WTC11 (cell line): ENCODE data around the gene CHKB. TPM values are rescaled to one million over a fixed set of nuclear protein-coding genes. Genes with fewer than 3 reads are reported as not detected.
A peak's percentile ranks its signal among the peaks of the same experiment; 100 is the strongest.

Experiments
- ATAC-seq: fragments of 200-7000 bp; cut with Tn5 transposase; 2 replicates; pipeline ENCODE4 v1.10.0; 2021; ENCODE audit warnings: mild to moderate bottlenecking, moderate library complexity
- CTCF ChIA-PET: fragments of 300-600 bp; sonication (Branson Sonifier 250); formaldehyde crosslinking; loops from one replicate; lab custom pipeline; 2021; ENCODE audit warnings: antibody characterized with exemption; lab: Charles Lee
- POLR2A ChIA-PET: fragments of 350-600 bp; sonication (Branson Sonifier 250); formaldehyde crosslinking; loops from one replicate; lab custom pipeline; 2021; ENCODE audit warnings: antibody characterized with exemption; lab: Charles Lee
- DNase-seq: peaks from one replicate; pipeline ENCODE4 v3.0.0; 2021; ENCODE audit warnings: low spot score
- H3K27ac Mint-ChIP-seq: 2 replicates; pipeline ENCODE4 v1.8.0; 2021; ENCODE audit warnings: mixed read lengths
- H3K27me3 Mint-ChIP-seq: 2 replicates; pipeline ENCODE4 v1.8.0; 2021; ENCODE audit warnings: low read depth, mild to moderate bottlenecking, moderate library complexity, mixed read lengths
- H3K36me3 Mint-ChIP-seq: 2 replicates; pipeline ENCODE4 v1.8.0; 2021; ENCODE audit warnings: mixed read lengths
- H3K4me1 Mint-ChIP-seq: 2 replicates; pipeline ENCODE4 v1.8.0; 2022; ENCODE audit warnings: mixed read lengths
- H3K4me3 Mint-ChIP-seq: 2 replicates; pipeline ENCODE4 v1.8.0; 2021; ENCODE audit warnings: mild to moderate bottlenecking, moderate library complexity, mixed read lengths
- H3K9me3 Mint-ChIP-seq: 2 replicates; pipeline ENCODE4 v1.8.0; 2021; ENCODE audit warnings: mixed read lengths
- CBFB ChIP-seq: sonication (generic); formaldehyde crosslinking; IDR thresholded peaks from 2 replicates; pipeline ENCODE4 v1.8.1; 2022; ENCODE audit warnings: mild to moderate bottlenecking, low read depth, missing genetic modification reagents
- FOXP1 ChIP-seq: sonication (generic); formaldehyde crosslinking; IDR thresholded peaks from 2 replicates; pipeline ENCODE4 v1.8.0; 2022; ENCODE audit warnings: missing genetic modification reagents, mild to moderate bottlenecking, moderate library complexity, borderline replicate concordance
- HMGXB4 ChIP-seq: sonication (generic); formaldehyde crosslinking; IDR thresholded peaks from 2 replicates; pipeline ENCODE4 v1.8.1; 2023; ENCODE audit warnings: mild to moderate bottlenecking, moderate library complexity, missing genetic modification reagents
- NR2C2 ChIP-seq: sonication (generic); formaldehyde crosslinking; IDR thresholded peaks from 2 replicates; pipeline ENCODE4 v1.8.0; 2022; ENCODE audit warnings: mild to moderate bottlenecking, missing genetic modification reagents
- USF1 ChIP-seq: sonication (generic); formaldehyde crosslinking; IDR thresholded peaks from 2 replicates; pipeline ENCODE4 v1.8.0; 2022; ENCODE audit warnings: mild to moderate bottlenecking, missing genetic modification reagents
- ZNF219 ChIP-seq: sonication (generic); formaldehyde crosslinking; IDR thresholded peaks from 2 replicates; pipeline ENCODE4 v1.8.0; 2023; ENCODE audit warnings: missing genetic modification reagents, mild to moderate bottlenecking, borderline replicate concordance
- ZNF232 ChIP-seq: sonication (generic); formaldehyde crosslinking; IDR thresholded peaks from 2 replicates; pipeline ENCODE4 v1.8.0; 2022; ENCODE audit warnings: mild to moderate bottlenecking, missing genetic modification reagents
- total RNA-seq: library from RNA; stranded (reverse); gene quantifications from 3 replicates; pipeline ENCODE4 v1.2.3, GENCODE V29; 2021
- TF ChIP-seq, protein P1 (sequence below): sonication (generic); formaldehyde crosslinking; IDR thresholded peaks from 2 replicates; pipeline ENCODE4 v1.8.1; 2023; ENCODE audit warnings: mild to moderate bottlenecking, missing genetic modification reagents

CHKB gene
- total RNA-seq, 1 experiment from 2014 or later: 75.4 TPM

DNA sequence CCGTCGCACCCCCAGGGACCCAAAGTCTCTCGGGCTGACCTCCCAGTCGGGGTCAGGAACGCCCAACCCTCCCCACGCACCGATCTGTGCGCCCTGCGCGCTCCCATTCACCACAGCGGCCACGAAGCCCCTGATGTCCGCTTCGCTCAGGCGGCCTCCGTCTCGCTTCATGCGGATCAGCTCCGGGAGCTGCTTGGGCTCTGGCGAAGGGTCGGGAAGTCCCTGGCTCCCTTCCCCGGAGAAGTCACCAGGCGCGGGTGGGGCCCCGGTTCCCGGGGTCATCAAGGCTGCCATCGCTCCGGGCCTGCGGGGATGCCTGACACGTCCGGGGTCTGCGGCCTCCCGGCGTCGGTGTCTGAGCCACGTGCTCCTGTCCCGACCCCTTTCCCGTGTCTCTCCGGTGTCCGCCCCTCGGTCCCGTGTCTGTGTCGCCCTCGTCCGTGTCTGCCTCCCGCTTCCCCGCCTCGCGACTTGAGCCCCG, 53.2 kb downstream of the CHKB start:
- peaks cover 78% of the 10 kb centered on the region for H3K27me3 Mint-ChIP-seq
- CTCF ChIA-PET: interaction anchor here (1.6 to 2.4 kb wide), 2 partner anchors 34 to 171 kb away, joined by 6 to 9 read pairs; partner anchors contain the start of gene SYCE3
- 0 out of 2 replicates have a peak, but pooled peaks have one; percentile 45 for TF ChIP-seq USF1 (CRISPR knock-in tag)
- peak; percentile 53; the same call in 1 of the 2 replicates for TF ChIP-seq HMGXB4 (CRISPR knock-in tag)
- 0 out of 2 replicates have a peak, but pooled peaks have one; percentile 30 for TF ChIP-seq ZNF232 (CRISPR knock-in tag)
- TF ChIP-seq FOXP1 (CRISPR knock-in tag): no peak
- 0 out of 2 replicates have a peak, but pooled peaks have one; percentile 2 for TF ChIP-seq NR2C2
- TF ChIP-seq ZNF219: no peak
- 0 out of 2 replicates have a peak, but pooled peaks have one; percentile 36 for TF ChIP-seq CBFB (CRISPR knock-in tag)
- TF ChIP-seq, protein P1, sequence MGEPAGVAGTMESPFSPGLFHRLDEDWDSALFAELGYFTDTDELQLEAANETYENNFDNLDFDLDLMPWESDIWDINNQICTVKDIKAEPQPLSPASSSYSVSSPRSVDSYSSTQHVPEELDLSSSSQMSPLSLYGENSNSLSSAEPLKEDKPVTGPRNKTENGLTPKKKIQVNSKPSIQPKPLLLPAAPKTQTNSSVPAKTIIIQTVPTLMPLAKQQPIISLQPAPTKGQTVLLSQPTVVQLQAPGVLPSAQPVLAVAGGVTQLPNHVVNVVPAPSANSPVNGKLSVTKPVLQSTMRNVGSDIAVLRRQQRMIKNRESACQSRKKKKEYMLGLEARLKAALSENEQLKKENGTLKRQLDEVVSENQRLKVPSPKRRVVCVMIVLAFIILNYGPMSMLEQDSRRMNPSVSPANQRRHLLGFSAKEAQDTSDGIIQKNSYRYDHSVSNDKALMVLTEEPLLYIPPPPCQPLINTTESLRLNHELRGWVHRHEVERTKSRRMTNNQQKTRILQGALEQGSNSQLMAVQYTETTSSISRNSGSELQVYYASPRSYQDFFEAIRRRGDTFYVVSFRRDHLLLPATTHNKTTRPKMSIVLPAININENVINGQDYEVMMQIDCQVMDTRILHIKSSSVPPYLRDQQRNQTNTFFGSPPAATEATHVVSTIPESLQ (CRISPR knock-in tag): no peak
- TF ChIP-seq, all 79 proteins: peak for 5
- POLR2A ChIA-PET: no interaction called here
- Mint-ChIP-seq H3K27ac (no peak overlapping the region), H3K36me3 (no peaks in the 10 kb centered on the region), H3K4me1 (peaks cover 19% of the 10 kb centered on the region), H3K9me3 (no peaks in the 10 kb centered on the region), H3K4me3 (peak overlapping the region; percentile 10; the same call in 1 of the 2 replicates)
- ATAC-seq: no peak
- no peak for DNase-seq

Other genes with a start within 250 kb of the CHKB start
- gene PPP6R2, start 239.5 kb downstream of the CHKB start, total RNA-seq: 41.5 to 47.8 TPM (median 46.7 TPM) in 3 replicates
- 87.1 to 108 TPM (median 91.5 TPM) in 3 replicates for gene SBF1, start 107.8 kb downstream of the CHKB start, total RNA-seq
- 6.3 to 10.9 TPM (median 7.6 TPM) in 3 replicates for gene ADM2, start 101.3 kb downstream of the CHKB start, total RNA-seq
- 0.33 to 0.57 TPM (median 0.41 TPM) in 3 replicates for gene MIOX, start 96.0 kb downstream of the CHKB start, total RNA-seq
- gene LMF2, start 75.1 kb downstream of the CHKB start, total RNA-seq: 38.1 to 43.7 TPM (median 39.8 TPM) in 3 replicates
- 69.8 to 78.4 TPM (median 70.3 TPM) in 3 replicates for gene NCAPH2, start 74.6 kb downstream of the CHKB start, total RNA-seq
- gene SCO2, start 57.3 kb downstream of the CHKB start, total RNA-seq: 1.5 to 5.5 TPM in 2 of 3 replicates, not detected in the other
- 1.2 to 1.8 TPM (median 1.5 TPM) in 3 replicates for gene TYMP, start 52.8 kb downstream of the CHKB start, total RNA-seq
- gene KLHDC7B, start 37.0 kb downstream of the CHKB start, total RNA-seq: not detected in 3 replicates
- gene SYCE3, start 19.9 kb downstream of the CHKB start, total RNA-seq: 0.46 to 0.89 TPM (median 0.85 TPM) in 3 replicates
- 33.7 to 47.8 TPM (median 47.4 TPM) in 3 replicates for gene CPT1B, start 4.4 kb downstream of the CHKB start, total RNA-seq
- 1.8 to 4.9 TPM (median 1.9 TPM) in 3 replicates for gene MAPK8IP2, start 17.9 kb upstream of the CHKB start, total RNA-seq
- gene ARSA, start 45.3 kb upstream of the CHKB start, total RNA-seq: 17.7 to 18.8 TPM (median 17.8 TPM) in 3 replicates
- gene SHANK3, start 90.0 kb upstream of the CHKB start, total RNA-seq: 9.6 to 10.5 TPM (median 9.7 TPM) in 3 replicates
- 0.18 to 0.55 TPM (median 0.46 TPM) in 3 replicates for gene ACR, start 155.4 kb upstream of the CHKB start, total RNA-seq
- gene RABL2B, start 200.8 kb upstream of the CHKB start, total RNA-seq: 22.4 to 24.0 TPM (median 23.2 TPM) in 3 replicates